K562 (cell line): Measurements from ENCODE around the gene HSPA1L. TPM values are rescaled to one million over a fixed set of nuclear protein-coding genes. Genes with fewer than 3 reads are reported as not detected.
A peak's percentile ranks its signal among the peaks of the same experiment; 100 is the strongest.

Source experiments
- ATF4 ChIP-seq: fragments of 450-650 bp; formaldehyde crosslinking; IDR thresholded peaks from 2 replicates; pipeline ENCODE4 v1.4.0; 2022; ENCODE audit warnings: mild to moderate bottlenecking, moderate library complexity
- ESRRB ChIP-seq: fragments of 250-450 bp; sonication (Bioruptor Pico); IDR thresholded peaks from 2 replicates; pipeline ENCODE4 v1.5.0; 2020; ENCODE audit warnings: mild to moderate bottlenecking, moderate library complexity, borderline replicate concordance
- GABPB2 ChIP-seq: fragments of 250-450 bp; sonication (Bioruptor Pico); conservative IDR thresholded peaks from 2 replicates; pipeline ENCODE4 v1.5.1; 2021; ENCODE audit warnings: mild to moderate bottlenecking
- HDAC2 ChIP-seq: fragments of 450-650 bp; IDR thresholded peaks from 2 replicates; pipeline ENCODE4 v1.6.1; 2016; ENCODE audit warnings: mild to moderate bottlenecking
- ILK ChIP-seq: fragments of 450-650 bp; IDR thresholded peaks from 2 replicates; pipeline ENCODE4 v1.6.1; 2016; ENCODE audit warnings: missing genetic modification characterization, low read depth, mild to moderate bottlenecking, missing compliant biosample characterization, moderate library complexity, borderline replicate concordance
- KDM5B ChIP-seq: fragments of 200-600 bp; sonication (generic); IDR thresholded peaks from 2 replicates; pipeline ENCODE4 v1.6.1; 2012; ENCODE audit warnings: low read depth, mild to moderate bottlenecking, moderate library complexity, low read length, control low read depth, inconsistent platforms; ENCODE audit not compliant: insufficient replicate concordance
- MEF2A ChIP-seq: IDR thresholded peaks from 2 replicates; pipeline ENCODE4 v1.6.1; 2011; ENCODE audit warnings: low read depth, mild to moderate bottlenecking, low read length, moderate library complexity; ENCODE audit not compliant: control insufficient read depth
- MEF2D ChIP-seq: conservative IDR thresholded peaks from 2 replicates; pipeline ENCODE4 v1.6.1; 2016; ENCODE audit warnings: low read depth, missing genetic modification characterization, missing compliant biosample characterization
- MITF ChIP-seq: IDR thresholded peaks from 2 replicates; pipeline ENCODE4 v1.6.1; 2014; ENCODE audit warnings: antibody characterized with exemption
- MYBL2 ChIP-seq, 2 experiments: fragments of 450-650 bp in 1 of 2; sonication (generic) in 1 of 2; formaldehyde crosslinking in 1 of 2; IDR thresholded peaks; 2 replicates each; pipeline versions ENCODE4 v1.6.1 to v1.8.1; 2017 to 2022; ENCODE audit warnings: borderline replicate concordance in 1 of 2, inconsistent platforms in 1 of 2, low read depth in 1 of 2, mild to moderate bottlenecking in 1 of 2, missing genetic modification reagents in 1 of 2, moderate library complexity in 1 of 2
- NCOA1 ChIP-seq: fragments of 450-650 bp; IDR thresholded peaks from 2 replicates; pipeline ENCODE4 v1.6.1; 2016; ENCODE audit warnings: low read depth
- RB1 ChIP-seq: fragments of 450-650 bp; IDR thresholded peaks from 2 replicates; pipeline ENCODE4 v1.6.1; 2017; ENCODE audit warnings: low read depth, mild to moderate bottlenecking
- RBM22 ChIP-seq: fragments of 200-400 bp; formaldehyde crosslinking; IDR thresholded peaks from 2 replicates; pipeline ENCODE4 v1.6.1; 2018; ENCODE audit warnings: low read length, low read depth; ENCODE audit not compliant: poor library complexity, severe bottlenecking
- SAFB ChIP-seq: fragments of 200-400 bp; formaldehyde crosslinking; IDR thresholded peaks from 2 replicates; pipeline ENCODE4 v1.6.1; 2017; ENCODE audit warnings: low read depth, low read length, borderline replicate concordance
- SAFB2 ChIP-seq: fragments of 200-400 bp; formaldehyde crosslinking; IDR thresholded peaks from 2 replicates; pipeline ENCODE4 v1.6.1; 2018; ENCODE audit warnings: borderline replicate concordance, low read length, low read depth, moderate library complexity; ENCODE audit not compliant: severe bottlenecking
- TARDBP ChIP-seq: fragments of 450-650 bp; IDR thresholded peaks from 2 replicates; pipeline ENCODE4 v1.6.1; 2016
- TOE1 ChIP-seq, 2 experiments: fragments of 450-650 bp in 1 of 2; sonication (generic) in 1 of 2; formaldehyde crosslinking in 1 of 2; IDR thresholded peaks; 2 replicates each; pipeline versions ENCODE4 v1.7.1 to v1.8.0; 2016 to 2022; ENCODE audit warnings: borderline replicate concordance in 2 of 2, mild to moderate bottlenecking in 2 of 2, antibody characterized with exemption in 1 of 2, inconsistent platforms in 1 of 2, low read depth in 1 of 2, missing genetic modification reagents in 1 of 2, moderate library complexity in 1 of 2
- TRIM28 ChIP-seq: fragments of 450-650 bp; IDR thresholded peaks from 2 replicates; pipeline ENCODE4 v1.6.1; 2017
- ZFX ChIP-seq: sonication (generic); formaldehyde crosslinking; IDR thresholded peaks from 2 replicates; pipeline ENCODE4 v1.8.0; 2022; ENCODE audit warnings: mild to moderate bottlenecking, missing genetic modification reagents, moderate library complexity
- ZNF146 ChIP-seq: IDR thresholded peaks from one replicate; pipeline ENCODE4 v1.6.1; 2018; ENCODE audit warnings: missing compliant biosample characterization; ENCODE audit not compliant: unreplicated experiment
- ZNF184 ChIP-seq: sonication (generic); formaldehyde crosslinking; IDR thresholded peaks from 2 replicates; pipeline ENCODE4 v1.5.0; 2020; ENCODE audit warnings: missing genetic modification reagents
- ZNF197 ChIP-seq: fragments of 200-800 bp; sonication (Bioruptor generic); IDR thresholded peaks from 2 replicates; pipeline ENCODE4 v1.6.1; 2016; ENCODE audit warnings: low read depth, missing genetic modification characterization, missing compliant biosample characterization
- ZNF24 ChIP-seq: fragments of 450-650 bp; IDR thresholded peaks from 2 replicates; pipeline ENCODE4 v1.6.1; 2016
- ZNF449 ChIP-seq: fragments of 250-450 bp; sonication (Bioruptor Pico); IDR thresholded peaks from 2 replicates; pipeline ENCODE4 v1.8.0; 2022; ENCODE audit warnings: moderate library complexity, mild to moderate bottlenecking, inconsistent platforms
- ZNF717 ChIP-seq: fragments of 250-450 bp; sonication (Bioruptor Pico); IDR thresholded peaks from 2 replicates; pipeline ENCODE4 v1.5.0; 2021
- polyA plus RNA-seq, 8 experiments: library from polyadenylated mRNA; depleted of rRNA in 4 of 8; stranded (reverse) in 5 of 8; unstranded in 3 of 8; fragments of >200 nt; fragmentation: Nextera tagmentation in 2 of 8; fragmentation: Illumina TruSeq in 1 of 8; extraction: Ambion mirVana in 2 of 8; extraction: Trizol in 1 of 8; gene quantifications; 2 replicates each; pipeline versions ENCODE4 v1.2.1 to v1.2.3, GENCODE V29; 2011 to 2014; ENCODE audit warnings: inconsistent platforms in 1 of 8, missing spikeins in 1 of 8
- total RNA-seq, 7 experiments: library from RNA; depleted of rRNA in 6 of 7; stranded (reverse); fragments of >200 nt in 6 of 7; fragmentation: Illumina TruSeq in 2 of 7; extraction: Trizol in 2 of 7; gene quantifications; 2 replicates each; pipeline versions ENCODE4 v1.2.1 to v1.2.3, GENCODE V29; 2011 to 2021; ENCODE audit warnings: low replicate concordance in 1 of 7

The HSPA1L gene
- total and polyA plus RNA-seq, 9 of the 15 experiments (the other 6 are each of a cell fraction or from before 2014, with no cell fraction given), result 0.14 to 2.1 (median 1.3) TPM

- TF ChIP-seq MEF2D (no peak), ZNF197 (no peak), ZNF717 (CRISPR knock-in tag) (no peak), TOE1 (IDR thresholded peaks at IDR 0.05; ENCODE audit: borderline replicate concordance) (peak; percentile 78; the same call in 1 of the 2 replicates), TOE1 (CRISPR knock-in tag; IDR thresholded peaks at IDR 0.05; ENCODE audit: borderline replicate concordance, low read depth) (no peak), HDAC2 (peak; percentile 85), ZNF146 (CRISPR knock-in tag) (no peak), ESRRB (CRISPR knock-in tag) (no peak), MITF (no peak; the same call in 1 of the 2 replicates), NCOA1 (no peak; the same call in 1 of the 2 replicates), SAFB2 (no peak), SAFB (peak; percentile 86), ZNF449 (CRISPR knock-in tag) (0 out of 2 replicates have a peak, but pooled peaks have one; percentile 57), ZNF24 (peak; percentile 89), TRIM28 (peak; percentile 34; the same call in 1 of the 2 replicates), ILK (tag) (no peak), ATF4 (CRISPR knock-in tag) (peak; percentile 13), MEF2A (no peak), RBM22 (peak; percentile 61), GABPB2 (CRISPR knock-in tag) (peak; percentile 80; the same call in 1 of the 2 replicates), ZFX (CRISPR knock-in tag) (peak; percentile 99), KDM5B (peak; percentile 93), ZNF184 (CRISPR knock-in tag) (no peak), TARDBP (peak; percentile 78), RB1 (peak; percentile 99), MYBL2 (IDR thresholded peaks at IDR 0.05; ENCODE audit: low read depth) (no peak), MYBL2 (CRISPR knock-in tag; IDR thresholded peaks at IDR 0.05; ENCODE audit: borderline replicate concordance) (no peak)
Observed at GRCh38 chr6:31806470-31807272, 8.4 kb downstream of the HSPA1L start, which contains the start of gene LSM2 (continued).
